ENCODE measurements around the gene PDE4A. TPM values are rescaled to one million over a fixed set of nuclear protein-coding genes. Genes with fewer than 3 reads are reported as not detected.

Gene PDE4A
- total and polyA plus RNA-seq, 4 experiments from 2014 or later = 0.81 to 5.6 (median 2.9) TPM

Small RNA genes lying within 50 kb of the gene (microRNA-seq; reads per million reads assigned to microRNA genes)
- not detected for gene MIR1181 (ENCODE audit: borderline microRNAs expressed, borderline number of aligned reads, borderline replicate concordance)

Other genes with a start within 250 kb of the PDE4A start
- gene DNMT1, start 225.6 kb upstream of the PDE4A start, total RNA-seq = 100 to 1,000 TPM; 208 to 250 TPM
- 100 to 1,000 TPM in 1 of 2 donors, 10 to 100 TPM in 1; 53.5 to 166 TPM for gene DNMT1, start 225.6 kb upstream of the PDE4A start, polyA plus RNA-seq
- gene S1PR2, start 189.2 kb upstream of the PDE4A start, total RNA-seq = 1 to 10 TPM; 9.0 to 9.4 TPM
- 1 to 10 TPM; 1.4 to 2.3 TPM for gene S1PR2, start 189.2 kb upstream of the PDE4A start, polyA plus RNA-seq
- 10 to 100 TPM; 42.7 to 44.6 TPM for gene MRPL4, start 168.3 kb upstream of the PDE4A start, total RNA-seq
- 10 to 100 TPM; 28.9 to 37.1 TPM for gene MRPL4, start 168.3 kb upstream of the PDE4A start, polyA plus RNA-seq
- gene ICAM1, start 149.4 kb upstream of the PDE4A start, total RNA-seq = 1 to 10 TPM; 7.5 to 8.2 TPM
- 1 to 10 TPM; 2.5 to 8.1 TPM for gene ICAM1, start 149.4 kb upstream of the PDE4A start, polyA plus RNA-seq
- gene ICAM4, start 133.6 kb upstream of the PDE4A start, total RNA-seq = 1 to 10 TPM in 1 of 2 experiments, under 1 TPM in 1; 0.70 to 1.3 TPM
- gene ICAM4, start 133.6 kb upstream of the PDE4A start, polyA plus RNA-seq = 1 to 10 TPM in 1 of 2 donors, not detected in 1; 1.5 TPM
- gene ICAM5, start 130.6 kb upstream of the PDE4A start, total RNA-seq = under 1 TPM in 1 of 2 experiments, not detected in 1; 0.36 TPM
- under 1 TPM in 1 of 2 donors, not detected in 1; 0.20 TPM for gene ICAM5, start 130.6 kb upstream of the PDE4A start, polyA plus RNA-seq
- 1 to 10 TPM; 7.1 to 7.7 TPM for gene ZGLP1, start 110.7 kb upstream of the PDE4A start, total RNA-seq
- gene ZGLP1, start 110.7 kb upstream of the PDE4A start, polyA plus RNA-seq = under 1 TPM in 1 of 2 donors, not detected in 1; 0.32 TPM
- gene FDX2, start 104.5 kb upstream of the PDE4A start, total RNA-seq = 10 to 100 TPM; 10.7 to 11.3 TPM
- gene FDX2, start 104.5 kb upstream of the PDE4A start, polyA plus RNA-seq = 10 to 100 TPM; 10.6 to 13.6 TPM
- gene RAVER1, start 87.0 kb upstream of the PDE4A start, total RNA-seq = 10 to 100 TPM; 46.1 to 56.1 TPM
- 10 to 100 TPM in 1 of 2 donors, 1 to 10 TPM in 1; 6.8 to 28.4 TPM for gene RAVER1, start 87.0 kb upstream of the PDE4A start, polyA plus RNA-seq
- gene ICAM3, start 80.9 kb upstream of the PDE4A start, total RNA-seq = 100 to 1,000 TPM; 191 to 193 TPM
- gene ICAM3, start 80.9 kb upstream of the PDE4A start, polyA plus RNA-seq = 100 to 1,000 TPM; 240 to 287 TPM
- 100 to 1,000 TPM; 297 to 314 TPM for gene TYK2, start 40.0 kb upstream of the PDE4A start, total RNA-seq
- 10 to 100 TPM; 33.3 to 77.2 TPM for gene TYK2, start 40.0 kb upstream of the PDE4A start, polyA plus RNA-seq
- gene CDC37, start 17.0 kb upstream of the PDE4A start, total RNA-seq = 100 to 1,000 TPM; 180 to 185 TPM
- gene CDC37, start 17.0 kb upstream of the PDE4A start, polyA plus RNA-seq = 10 to 100 TPM; 51.8 to 87.1 TPM
- gene KEAP1, start 82.8 kb downstream of the PDE4A start, total RNA-seq = 10 to 100 TPM; 49.2 to 60.1 TPM
- 10 to 100 TPM; 35.7 to 55.0 TPM for gene KEAP1, start 82.8 kb downstream of the PDE4A start, polyA plus RNA-seq
- gene S1PR5, start 96.9 kb downstream of the PDE4A start, total RNA-seq = 1 to 10 TPM; 1.6 to 1.9 TPM
- gene S1PR5, start 96.9 kb downstream of the PDE4A start, polyA plus RNA-seq = 1 to 10 TPM; 1.3 to 3.1 TPM
- gene ATG4D, start 123.4 kb downstream of the PDE4A start, total RNA-seq = 10 to 100 TPM; 51.5 to 58.6 TPM
- gene ATG4D, start 123.4 kb downstream of the PDE4A start, polyA plus RNA-seq = 10 to 100 TPM in 1 of 2 donors, 1 to 10 TPM in 1; 9.3 to 22.1 TPM
- gene KRI1, start 145.5 kb downstream of the PDE4A start, total RNA-seq = 10 to 100 TPM; 72.7 to 73.0 TPM
- gene KRI1, start 145.5 kb downstream of the PDE4A start, polyA plus RNA-seq = 10 to 100 TPM in 1 of 2 donors, 1 to 10 TPM in 1; 3.2 to 36.3 TPM
- gene CDKN2D, start 148.4 kb downstream of the PDE4A start, total RNA-seq = 10 to 100 TPM; 25.6 to 29.2 TPM
- gene CDKN2D, start 148.4 kb downstream of the PDE4A start, polyA plus RNA-seq = 100 to 1,000 TPM; 130 to 159 TPM
- not detected for gene AP1M2, start 166.8 kb downstream of the PDE4A start, total RNA-seq
- not detected for gene AP1M2, start 166.8 kb downstream of the PDE4A start, polyA plus RNA-seq
- 100 to 1,000 TPM; 203 to 204 TPM for gene SLC44A2, start 205.0 kb downstream of the PDE4A start, total RNA-seq
- 100 to 1,000 TPM; 195 to 284 TPM for gene SLC44A2, start 205.0 kb downstream of the PDE4A start, polyA plus RNA-seq
- gene ILF3, start 233.8 kb downstream of the PDE4A start, total RNA-seq = 100 to 1,000 TPM; 291 to 302 TPM
- gene ILF3, start 233.8 kb downstream of the PDE4A start, polyA plus RNA-seq = 100 to 1,000 TPM in 1 of 2 donors, 10 to 100 TPM in 1; 36.2 to 103 TPM